ENCODE results near the gene LSAMP. TPM values are rescaled to one million over a fixed set of nuclear protein-coding genes. Genes with fewer than 3 reads are reported as not detected.

The LSAMP gene
- total RNA-seq, 1 donor from 2014 or later = 3.7 TPM

- Histone ChIP-seq H3K9ac (ENCODE audit: low read depth in 1 of 3, low read length in 3 of 3) (no peak overlapping the region), H3K9me3 (ENCODE audit: control insufficient read depth in 3 of 3, low read length in 3 of 3) (no peaks in the 10 kb centered on the region), H3K4me3 (ENCODE audit: low read length in 3 of 3) (no peak overlapping the region), H3K4me1 (ENCODE audit: control insufficient read depth in 3 of 3, insufficient read depth in 3 of 3, low read length in 3 of 3) (no peaks in the 10 kb centered on the region), H3K36me3 (ENCODE audit: control insufficient read depth in 3 of 3, insufficient read depth in 3 of 3, low read length in 3 of 3) (no peaks in the 10 kb centered on the region), H3K27ac (ENCODE audit: low read depth, low read length) (no peak overlapping the region), H3K27me3 (ENCODE audit: control insufficient read depth in 3 of 3, insufficient read depth in 3 of 3, low read length in 3 of 3) (no peaks in the 10 kb centered on the region)
Observed at GRCh38 chr3:115885621-115886020, 559.7 kb downstream of the LSAMP start.

GRCh38 chr3:115877615-115877899 is 567.7 kb downstream of the LSAMP start:
- H3K27me3 ChIP-seq (ENCODE audit: control insufficient read depth in 3 of 3, insufficient read depth in 3 of 3, low read length in 3 of 3) = no peaks in the 10 kb centered on the region
- H3K27ac ChIP-seq (ENCODE audit: low read depth, low read length) = no peak overlapping the region
- no peaks in the 10 kb centered on the region for H3K4me1 ChIP-seq (ENCODE audit: control insufficient read depth in 3 of 3, insufficient read depth in 3 of 3, low read length in 3 of 3)
- peak overlapping the region in 1 of 3 donors; percentile 23 for H3K9ac ChIP-seq (ENCODE audit: low read depth in 1 of 3, low read length in 3 of 3)
- H3K4me3 ChIP-seq (ENCODE audit: low read length in 3 of 3) = no peak overlapping the region
- H3K36me3 ChIP-seq (ENCODE audit: control insufficient read depth in 3 of 3, insufficient read depth in 3 of 3, low read length in 3 of 3) = no peaks in the 10 kb centered on the region
- no peaks in the 10 kb centered on the region for H3K9me3 ChIP-seq (ENCODE audit: control insufficient read depth in 3 of 3, low read length in 3 of 3)

GRCh38 chr3:115876876-115877614 is 568.2 kb downstream of the LSAMP start:
- Histone ChIP-seq H3K27me3 (ENCODE audit: control insufficient read depth in 3 of 3, insufficient read depth in 3 of 3, low read length in 3 of 3) (no peaks in the 10 kb centered on the region), H3K4me1 (ENCODE audit: control insufficient read depth in 3 of 3, insufficient read depth in 3 of 3, low read length in 3 of 3) (no peaks in the 10 kb centered on the region), H3K27ac (ENCODE audit: low read depth, low read length) (no peak overlapping the region), H3K9me3 (ENCODE audit: control insufficient read depth in 3 of 3, low read length in 3 of 3) (no peaks in the 10 kb centered on the region), H3K36me3 (ENCODE audit: control insufficient read depth in 3 of 3, insufficient read depth in 3 of 3, low read length in 3 of 3) (no peaks in the 10 kb centered on the region), H3K4me3 (ENCODE audit: low read length in 3 of 3) (no peak overlapping the region), H3K9ac (ENCODE audit: low read depth in 1 of 3, low read length in 3 of 3) (peak overlapping the region in 1 of 3 donors; percentile 23)

- H3K27ac ChIP-seq (ENCODE audit: low read depth, low read length) = no peak overlapping the region
- H3K9ac ChIP-seq (ENCODE audit: low read depth in 1 of 3, low read length in 3 of 3) = no peak overlapping the region
- H3K27me3 ChIP-seq (ENCODE audit: control insufficient read depth in 3 of 3, insufficient read depth in 3 of 3, low read length in 3 of 3) = no peaks in the 10 kb centered on the region
- H3K4me3 ChIP-seq (ENCODE audit: low read length in 3 of 3) = no peak overlapping the region
- no peaks in the 10 kb centered on the region for H3K9me3 ChIP-seq (ENCODE audit: control insufficient read depth in 3 of 3, low read length in 3 of 3)
- H3K36me3 ChIP-seq (ENCODE audit: control insufficient read depth in 3 of 3, insufficient read depth in 3 of 3, low read length in 3 of 3) = no peaks in the 10 kb centered on the region
- H3K4me1 ChIP-seq (ENCODE audit: control insufficient read depth in 3 of 3, insufficient read depth in 3 of 3, low read length in 3 of 3) = no peaks in the 10 kb centered on the region
Observed at GRCh38 chr3:115875460-115875859, 569.8 kb downstream of the LSAMP start.

GRCh38 chr3:115871735-115872134 is 573.6 kb downstream of the LSAMP start:
- Histone ChIP-seq H3K27ac (ENCODE audit: low read depth, low read length) (no peak overlapping the region), H3K4me3 (ENCODE audit: low read length in 3 of 3) (no peak overlapping the region), H3K9ac (ENCODE audit: low read depth in 1 of 3, low read length in 3 of 3) (no peak overlapping the region), H3K36me3 (ENCODE audit: control insufficient read depth in 3 of 3, insufficient read depth in 3 of 3, low read length in 3 of 3) (no peaks in the 10 kb centered on the region), H3K4me1 (ENCODE audit: control insufficient read depth in 3 of 3, insufficient read depth in 3 of 3, low read length in 3 of 3) (no peaks in the 10 kb centered on the region), H3K27me3 (ENCODE audit: control insufficient read depth in 3 of 3, insufficient read depth in 3 of 3, low read length in 3 of 3) (no peaks in the 10 kb centered on the region), H3K9me3 (ENCODE audit: control insufficient read depth in 3 of 3, low read length in 3 of 3) (no peaks in the 10 kb centered on the region)

- Histone ChIP-seq H3K27me3 (ENCODE audit: control insufficient read depth in 3 of 3, insufficient read depth in 3 of 3, low read length in 3 of 3) (no peaks in the 10 kb centered on the region), H3K27ac (ENCODE audit: low read depth, low read length) (no peak overlapping the region), H3K9ac (ENCODE audit: low read depth in 1 of 3, low read length in 3 of 3) (no peak overlapping the region), H3K9me3 (ENCODE audit: control insufficient read depth in 3 of 3, low read length in 3 of 3) (no peaks in the 10 kb centered on the region), H3K4me3 (ENCODE audit: low read length in 3 of 3) (no peak overlapping the region), H3K36me3 (ENCODE audit: control insufficient read depth in 3 of 3, insufficient read depth in 3 of 3, low read length in 3 of 3) (no peaks in the 10 kb centered on the region), H3K4me1 (ENCODE audit: control insufficient read depth in 3 of 3, insufficient read depth in 3 of 3, low read length in 3 of 3) (peaks cover 0 to 4% (median 3%) of the 10 kb centered on the region in 3 donors)
Observed at GRCh38 chr3:115864911-115865310, 580.4 kb downstream of the LSAMP start.

- peaks cover 0 to 4% (median 3%) of the 10 kb centered on the region in 3 donors for H3K4me1 ChIP-seq (ENCODE audit: control insufficient read depth in 3 of 3, insufficient read depth in 3 of 3, low read length in 3 of 3)
- H3K27ac ChIP-seq (ENCODE audit: low read depth, low read length) = no peak overlapping the region
Observed at GRCh38 chr3:115862849-115863248, 582.4 kb downstream of the LSAMP start.

GRCh38 chr3:115862099-115862498 is 583.2 kb downstream of the LSAMP start:
- no peak overlapping the region for H3K9ac ChIP-seq (ENCODE audit: low read depth in 1 of 3, low read length in 3 of 3)
- H3K27me3 ChIP-seq (ENCODE audit: control insufficient read depth in 3 of 3, insufficient read depth in 3 of 3, low read length in 3 of 3) = no peaks in the 10 kb centered on the region
- H3K27ac ChIP-seq (ENCODE audit: low read depth, low read length) = no peak overlapping the region
- no peak overlapping the region for H3K4me3 ChIP-seq (ENCODE audit: low read length in 3 of 3)
- no peaks in the 10 kb centered on the region for H3K9me3 ChIP-seq (ENCODE audit: control insufficient read depth in 3 of 3, low read length in 3 of 3)
- H3K36me3 ChIP-seq (ENCODE audit: control insufficient read depth in 3 of 3, insufficient read depth in 3 of 3, low read length in 3 of 3) = no peaks in the 10 kb centered on the region
- peaks cover 0 to 4% (median 3%) of the 10 kb centered on the region in 3 donors for H3K4me1 ChIP-seq (ENCODE audit: control insufficient read depth in 3 of 3, insufficient read depth in 3 of 3, low read length in 3 of 3)

More at GRCh38 chr3:115862849-115863248, 582.4 kb downstream of the LSAMP start:
- Histone ChIP-seq H3K9ac (ENCODE audit: low read depth in 1 of 3, low read length in 3 of 3) (no peak overlapping the region), H3K4me3 (ENCODE audit: low read length in 3 of 3) (no peak overlapping the region), H3K9me3 (ENCODE audit: control insufficient read depth in 3 of 3, low read length in 3 of 3) (no peaks in the 10 kb centered on the region), H3K27me3 (ENCODE audit: control insufficient read depth in 3 of 3, insufficient read depth in 3 of 3, low read length in 3 of 3) (no peaks in the 10 kb centered on the region), H3K36me3 (ENCODE audit: control insufficient read depth in 3 of 3, insufficient read depth in 3 of 3, low read length in 3 of 3) (no peaks in the 10 kb centered on the region)

- Histone ChIP-seq H3K9me3 (ENCODE audit: control insufficient read depth in 3 of 3, low read length in 3 of 3) (no peaks in the 10 kb centered on the region), H3K27ac (ENCODE audit: low read depth, low read length) (no peak overlapping the region), H3K4me1 (ENCODE audit: control insufficient read depth in 3 of 3, insufficient read depth in 3 of 3, low read length in 3 of 3) (peaks cover 0 to 4% (median 3%) of the 10 kb centered on the region in 3 donors), H3K9ac (ENCODE audit: low read depth in 1 of 3, low read length in 3 of 3) (no peak overlapping the region), H3K27me3 (ENCODE audit: control insufficient read depth in 3 of 3, insufficient read depth in 3 of 3, low read length in 3 of 3) (no peaks in the 10 kb centered on the region), H3K4me3 (ENCODE audit: low read length in 3 of 3) (no peak overlapping the region), H3K36me3 (ENCODE audit: control insufficient read depth in 3 of 3, insufficient read depth in 3 of 3, low read length in 3 of 3) (no peaks in the 10 kb centered on the region)
Observed at GRCh38 chr3:115861166-115861733, 584.0 kb downstream of the LSAMP start.

- Histone ChIP-seq H3K27me3 (ENCODE audit: control insufficient read depth in 3 of 3, insufficient read depth in 3 of 3, low read length in 3 of 3) (no peaks in the 10 kb centered on the region), H3K4me1 (ENCODE audit: control insufficient read depth in 3 of 3, insufficient read depth in 3 of 3, low read length in 3 of 3) (peaks cover 0 to 4% (median 3%) of the 10 kb centered on the region in 3 donors), H3K4me3 (ENCODE audit: low read length in 3 of 3) (no peak overlapping the region), H3K9ac (ENCODE audit: low read depth in 1 of 3, low read length in 3 of 3) (no peak overlapping the region), H3K27ac (ENCODE audit: low read depth, low read length) (no peak overlapping the region), H3K9me3 (ENCODE audit: control insufficient read depth in 3 of 3, low read length in 3 of 3) (no peaks in the 10 kb centered on the region), H3K36me3 (ENCODE audit: control insufficient read depth in 3 of 3, insufficient read depth in 3 of 3, low read length in 3 of 3) (no peaks in the 10 kb centered on the region)
Observed at GRCh38 chr3:115860766-115861165, 584.5 kb downstream of the LSAMP start.
